ENCODE measurements around the gene COL16A1.

- TF ChIP-seq CTCF (IDR thresholded peaks at IDR 0.05) (no peak), POLR2AphosphoS5 (IDR thresholded peaks at IDR 0.05) (no peak)
Measured at GRCh38 chr1:31665234-31665878, 38.5 kb downstream of the COL16A1 start.
